ENCODE measurements around the gene CDC42BPB.

DNA sequence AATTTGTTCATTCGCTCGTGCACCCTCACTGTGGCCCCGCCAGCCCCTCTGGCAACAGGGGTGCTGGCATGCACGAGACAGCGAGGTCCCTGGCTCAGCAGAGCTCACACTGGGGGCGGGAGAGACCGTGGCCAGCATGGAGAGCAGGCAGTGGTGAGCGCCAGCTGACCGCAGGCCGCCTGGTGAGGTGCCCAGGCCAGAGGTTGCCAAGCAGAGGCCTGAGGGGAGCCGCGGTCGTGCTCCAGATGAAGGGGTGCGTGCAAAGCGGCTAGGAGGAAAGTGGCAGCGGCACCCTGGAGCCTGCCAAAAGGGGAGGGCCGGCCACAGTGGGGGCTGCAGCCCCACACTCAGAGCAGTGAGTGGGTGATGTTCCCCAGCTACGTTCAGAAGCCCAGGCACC is 56.1 kb downstream of the CDC42BPB start:
- no peak for TF ChIP-seq CTCF (optimal IDR thresholded peaks at IDR 0.05 in 1 of 3, IDR thresholded peaks at IDR 0.05 in 1 of 3, conservative IDR thresholded peaks at IDR 0.05 in 1 of 3; ENCODE audit: extremely low read depth in 1 of 3, insufficient read depth in 2 of 3, low read length in 3 of 3)
- no peak for TF ChIP-seq EZH2 (IDR thresholded peaks at IDR 0.05; ENCODE audit: low read length)
